Erythroblast (primary cell): Measurements from ENCODE around the gene SLC13A3.

Experiments used
- DNase-seq, 2 experiments: peaks; one replicate each; lab custom pipeline; 2025; lab: John Stamatoyannopoulos, UW
- GATA1 ChIP-seq: IDR thresholded peaks from 2 replicates; pipeline ENCODE4 v1.6.1; 2011; ENCODE audit warnings: low read depth, mild to moderate bottlenecking, control low read depth, low read length, moderate library complexity
- POLR2A ChIP-seq: IDR thresholded peaks from 2 replicates; pipeline ENCODE4 v1.6.1; 2011; ENCODE audit warnings: mild to moderate bottlenecking, low read length

SLC13A3 gene

GRCh38 chr20:46651091-46651962 lies at the start of gene SLC13A3:
SLC13A3 (minus strand) TSS chr20:46651459; CDS start chr20:46651421, 38 bp downstream.
- TF ChIP-seq GATA1, result no peak
- TF ChIP-seq POLR2A, result no peak
- DNase-seq, result no peak

- DNase-seq, result no peak
- TF ChIP-seq GATA1 (no peak), POLR2A (no peak)
These were observed 49.8 kb upstream of the SLC13A3 start for GRCh38 chr20:46701057-46701456.

GRCh38 chr20:46700481-46700880 lies 49.2 kb upstream of the SLC13A3 start:
- no peak for DNase-seq
- TF ChIP-seq GATA1 (no peak), POLR2A (no peak)

DNA sequence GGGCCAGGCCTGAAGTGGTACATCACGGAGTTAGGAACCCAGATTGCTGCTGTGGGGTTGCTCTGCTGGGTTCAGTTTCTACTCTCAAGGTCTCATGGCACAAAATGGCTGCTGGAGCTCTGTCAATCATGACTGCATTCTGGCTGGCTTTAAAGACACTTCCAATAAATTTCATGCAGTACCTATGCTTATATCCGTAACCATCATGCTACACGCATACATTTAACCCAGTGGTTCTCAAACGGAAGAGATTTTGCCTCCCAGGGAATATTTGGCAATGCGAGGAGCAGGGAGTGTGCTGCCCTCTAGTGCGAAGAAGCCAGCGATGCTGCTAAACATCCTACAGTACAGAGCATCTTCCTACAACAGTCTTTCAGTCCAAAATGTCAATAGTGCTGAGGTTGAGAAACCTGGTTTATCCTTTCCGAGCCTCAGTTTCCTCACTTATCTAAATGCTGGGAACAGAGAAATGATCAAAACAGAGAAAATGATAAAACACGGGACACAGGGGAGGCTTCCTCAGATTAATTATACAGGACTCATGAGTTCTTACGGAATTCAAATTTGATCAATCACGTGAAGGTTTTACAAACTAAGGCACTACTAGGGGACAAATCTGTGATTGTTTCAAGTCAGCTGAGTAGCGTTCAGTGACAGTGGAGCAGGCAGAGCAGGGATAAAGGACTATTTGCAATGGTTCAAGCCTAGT lies 48.5 kb upstream of the SLC13A3 start:
- TF ChIP-seq GATA1 (no peak), POLR2A (no peak)
- DNase-seq, result peak; percentile 23 to 40

- DNase-seq, result no peak
- no peak for TF ChIP-seq GATA1
- no peak for TF ChIP-seq POLR2A
These were observed 47.5 kb upstream of the SLC13A3 start for GRCh38 chr20:46698788-46699187.

DNA sequence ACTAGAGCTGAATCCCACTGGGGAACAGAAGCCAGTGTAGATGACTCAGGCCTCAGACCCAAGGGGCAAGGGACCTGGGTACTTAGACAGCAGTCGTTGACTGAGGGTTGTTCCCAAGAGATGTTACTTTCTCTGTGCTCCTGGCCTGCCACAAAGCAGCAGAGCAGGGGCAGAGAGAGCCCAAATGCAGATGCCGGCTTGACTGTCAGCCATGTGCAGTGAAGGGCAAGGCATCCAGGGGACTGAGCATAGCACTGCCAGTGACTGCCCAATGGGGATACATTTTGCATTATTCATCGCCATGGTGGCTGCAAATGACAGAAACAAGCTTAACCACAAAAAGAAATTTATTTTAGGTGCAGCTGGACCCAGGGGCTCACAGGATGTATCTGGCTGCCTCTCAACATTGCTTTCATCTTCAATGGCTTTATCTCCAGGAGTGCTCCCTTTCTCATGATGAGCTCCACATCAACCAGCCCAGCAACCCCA lies 45.6 kb upstream of the SLC13A3 start:
- TF ChIP-seq GATA1 (no peak), POLR2A (no peak)
- no peak for DNase-seq

- DNase-seq, result no peak
- no peak for TF ChIP-seq GATA1
- TF ChIP-seq POLR2A, result no peak
These were observed 44.6 kb upstream of the SLC13A3 start for GRCh38 chr20:46695892-46696291.

DNA sequence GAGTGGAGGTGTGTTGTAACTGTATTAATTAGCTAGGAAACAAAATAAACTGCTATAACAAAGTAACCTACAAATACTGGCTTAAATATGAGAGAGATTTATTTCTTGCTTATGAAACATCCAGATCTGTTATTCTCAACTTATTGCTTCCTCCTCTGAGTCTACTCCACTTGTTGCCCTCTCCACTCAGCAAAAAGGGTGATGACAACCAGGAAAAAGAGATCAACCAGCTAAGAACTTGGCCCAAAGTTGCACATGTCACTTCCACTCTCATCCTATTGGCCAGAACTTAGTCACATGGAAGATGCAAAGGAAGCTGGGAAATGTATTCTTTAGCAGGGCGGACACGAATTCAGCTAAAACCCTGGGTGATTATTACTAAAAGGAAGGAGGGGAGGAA lies 43.2 kb upstream of the SLC13A3 start:
- DNase-seq, result peak; percentile 61 to 69

GRCh38 chr20:46691196-46691595 lies 39.9 kb upstream of the SLC13A3 start:
- peak in 1 of 2 experiments; percentile 18 for DNase-seq
- TF ChIP-seq POLR2A (no peak), GATA1 (no peak)

More for the DNA sequence above, 43.2 kb upstream of the SLC13A3 start:
- peak; percentile 60 for TF ChIP-seq POLR2A
- TF ChIP-seq GATA1, result no peak

- no peak for TF ChIP-seq GATA1
- no peak for TF ChIP-seq POLR2A
- peak; percentile 53 to 55 for DNase-seq
These were observed 39.2 kb upstream of the SLC13A3 start for GRCh38 chr20:46690219-46691106.

DNA sequence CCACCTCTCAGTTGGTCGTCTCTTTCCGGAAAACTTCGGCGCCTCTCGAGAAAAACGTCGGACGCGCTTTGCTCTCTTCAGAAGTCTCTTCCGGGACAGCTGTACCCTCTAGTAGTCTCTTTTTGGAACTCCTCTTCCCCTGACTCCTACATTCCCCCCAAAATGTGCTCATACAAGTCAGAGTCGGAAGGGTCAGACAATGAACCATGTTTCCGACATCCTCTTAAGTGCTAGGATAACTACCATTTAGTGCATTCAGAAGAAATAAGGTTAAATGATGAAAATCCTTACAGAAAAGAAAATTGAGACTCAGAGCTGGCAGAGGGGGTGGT lies 38.5 kb upstream of the SLC13A3 start:
- no peak for DNase-seq
- TF ChIP-seq GATA1, result no peak
- TF ChIP-seq POLR2A, result peak; percentile 75

- no peak for TF ChIP-seq GATA1
- TF ChIP-seq POLR2A, result peak; percentile 91
- DNase-seq, result peak; percentile 98 to 99
These were observed 38.0 kb upstream of the SLC13A3 start, which contains the start of gene TP53RK for GRCh38 chr20:46689082-46689753. TP53RK (minus strand) TSS chr20:46689444; CDS start chr20:46689414, 30 bp downstream.
